Smooth muscle cell (in vitro differentiated cells): ENCODE results near the gene CD80. TPM values are rescaled to one million over a fixed set of nuclear protein-coding genes. Genes with fewer than 3 reads are reported as not detected.
"Not testable (repeated sequence)": the region's sequence is repeated elsewhere in the genome, so short reads cannot be mapped to it uniquely, and the experiment has no call there.

ENCODE experiments used
- DNase-seq: peaks from one replicate; lab custom pipeline; 2025; ENCODE audit not compliant: unreplicated experiment; lab: John Stamatoyannopoulos, UW
- H2AFZ ChIP-seq: fragments of 200-600 bp; sonication (generic); 2 replicates; pipeline ENCODE4 v1.6.0; 2016; ENCODE audit warnings: antibody characterized with exemption, low read depth, mild to moderate bottlenecking
- H3F3A ChIP-seq: fragments of 200-600 bp; sonication (generic); 2 replicates; pipeline ENCODE4 v1.6.0; 2017; ENCODE audit warnings: antibody characterized with exemption, low read depth
- H3K27ac ChIP-seq: fragments of 200-600 bp; sonication (generic); 2 replicates; pipeline ENCODE4 v1.5.1; 2016; ENCODE audit warnings: low read depth, mild to moderate bottlenecking
- H3K27me3 ChIP-seq: fragments of 200-600 bp; sonication (generic); 2 replicates; pipeline ENCODE4 v1.6.1; 2016; ENCODE audit warnings: low read depth, mild to moderate bottlenecking
- H3K36me3 ChIP-seq: fragments of 200-600 bp; sonication (generic); 2 replicates; pipeline ENCODE4 v1.5.1; 2016; ENCODE audit warnings: low read depth
- H3K4me1 ChIP-seq: fragments of 200-600 bp; sonication (generic); 2 replicates; pipeline ENCODE4 v1.5.1; 2016; ENCODE audit warnings: low read depth
- H3K4me2 ChIP-seq: fragments of 200-600 bp; sonication (generic); 2 replicates; pipeline ENCODE4 v1.6.0; 2016; ENCODE audit warnings: mild to moderate bottlenecking
- H3K4me3 ChIP-seq: fragments of 200-600 bp; sonication (generic); 2 replicates; pipeline ENCODE4 v1.5.1; 2016; ENCODE audit warnings: mild to moderate bottlenecking
- H3K79me2 ChIP-seq: fragments of 200-600 bp; sonication (generic); 2 replicates; pipeline ENCODE4 v1.6.0; 2016; ENCODE audit warnings: low read depth, mild to moderate bottlenecking
- H3K9ac ChIP-seq: fragments of 200-600 bp; sonication (generic); 2 replicates; pipeline ENCODE4 v1.6.0; 2016; ENCODE audit warnings: low read depth
- H3K9me3 ChIP-seq: fragments of 200-600 bp; sonication (generic); replicated peaks from 2 replicates; pipeline ENCODE4 v1.5.1; 2016; ENCODE audit warnings: low read depth
- H4K20me1 ChIP-seq: fragments of 200-600 bp; sonication (generic); 2 replicates; pipeline ENCODE4 v1.6.0; 2016; ENCODE audit warnings: low read depth
- CTCF ChIP-seq: fragments of 200-600 bp; sonication (generic); IDR thresholded peaks from 2 replicates; pipeline ENCODE4 v1.5.1; 2017; ENCODE audit warnings: borderline replicate concordance, mild to moderate bottlenecking, antibody characterized with exemption; ENCODE audit not compliant: insufficient read depth, poor library complexity, severe bottlenecking
- WGBS: methylation state at CpG from one replicate; pipeline ENCODE4 v1.1.7; 2016; ENCODE audit warnings: low lambda C conversion rate; 5-methylcytosine and 5-hydroxymethylcytosine counted together
- polyA plus RNA-seq: library from polyadenylated mRNA; unstranded; fragments of >200 nt; fragmentation: Nextera tagmentation; extraction: Ambion mirVana; gene quantifications from 2 replicates; pipeline ENCODE4 v1.2.1, GENCODE V29; 2016
- total RNA-seq: library from RNA; depleted of rRNA; stranded (reverse); fragments of >200 nt; gene quantifications from 2 replicates; pipeline ENCODE4 v1.2.3, GENCODE V29; 2014

The CD80 gene
- total and polyA plus RNA-seq, 2 experiments from 2014 or later: not detected

- Histone ChIP-seq H3K36me3 (no peaks in the 10 kb centered on the region), H3K4me2 (no peak overlapping the region), H3K9ac (no peak overlapping the region), H3K9me3 (no peaks in the 10 kb centered on the region), H3K4me1 (no peaks in the 10 kb centered on the region), H3K27ac (no peak overlapping the region), H3K4me3 (no peak overlapping the region), H3K27me3 (no peaks in the 10 kb centered on the region), H2AFZ (no peak overlapping the region), H3K79me2 (no peaks in the 10 kb centered on the region), H3F3A (no peaks in the 10 kb centered on the region), H4K20me1 (no peaks in the 10 kb centered on the region)
- WGBS: 0% methylated on average over 1 of the region's 1 CpG
- no peak for DNase-seq
- TF ChIP-seq CTCF: no peak
Observed at GRCh38 chr3:119555929-119556328, 3.5 kb downstream of the CD80 start.

GRCh38 chr3:119555309-119555735 is 4.1 kb downstream of the CD80 start:
- H3K4me3 ChIP-seq: no peak overlapping the region
- no peaks in the 10 kb centered on the region for H3K4me1 ChIP-seq
- no peaks in the 10 kb centered on the region for H3F3A ChIP-seq
- H3K9me3 ChIP-seq: no peaks in the 10 kb centered on the region
- no peak for DNase-seq
- no peak overlapping the region for H3K9ac ChIP-seq
- no peaks in the 10 kb centered on the region for H3K36me3 ChIP-seq
- H3K27ac ChIP-seq: no peak overlapping the region
- H3K27me3 ChIP-seq: no peaks in the 10 kb centered on the region
- H4K20me1 ChIP-seq: no peaks in the 10 kb centered on the region
- no peaks in the 10 kb centered on the region for H3K79me2 ChIP-seq
- H2AFZ ChIP-seq: no peak overlapping the region
- no peak overlapping the region for H3K4me2 ChIP-seq
- 84% methylated on average over 4 of the region's 4 CpGs for WGBS
- no peak for TF ChIP-seq CTCF

GRCh38 chr3:119553823-119554415 is 5.5 kb downstream of the CD80 start:
- Histone ChIP-seq H2AFZ (no peak overlapping the region), H3K36me3 (no peaks in the 10 kb centered on the region), H3K4me3 (no peak overlapping the region), H3K9me3 (no peaks in the 10 kb centered on the region), H3K4me1 (no peaks in the 10 kb centered on the region), H3K27me3 (no peaks in the 10 kb centered on the region), H3K9ac (no peak overlapping the region), H3K4me2 (no peak overlapping the region), H3F3A (no peaks in the 10 kb centered on the region), H3K79me2 (no peaks in the 10 kb centered on the region), H4K20me1 (no peaks in the 10 kb centered on the region), H3K27ac (no peak overlapping the region)
- no peak for DNase-seq
- TF ChIP-seq CTCF: no peak
- 71% methylated on average over 5 of the region's 5 CpGs for WGBS

- H3K36me3 ChIP-seq, H4K20me1 ChIP-seq, H2AFZ ChIP-seq, H3K27ac ChIP-seq, DNase-seq, H3K4me1 ChIP-seq, H3K79me2 ChIP-seq, H3K9ac ChIP-seq, H3F3A ChIP-seq, H3K9me3 ChIP-seq, H3K4me3 ChIP-seq, H3K27me3 ChIP-seq, H3K4me2 ChIP-seq: not testable (repeated sequence)
- 93% methylated on average over 6 of the region's 6 CpGs for WGBS
Observed at GRCh38 chr3:119552928-119553327, 6.5 kb downstream of the CD80 start.
